HL-60/S4 treated with retinoic acid at 250 ng/mL for 4 days and 3 days (cell line): ENCODE measurements around the gene NEB.
"Not testable (repeated sequence)": the region's sequence is repeated elsewhere in the genome, so short reads cannot be mapped to it uniquely, and the experiment has no call there.

ENCODE experiments used
- in situ Hi-C: fragments of 300-500 bp; cut with MboI; formaldehyde crosslinking; loops from 2 replicates; pipeline ENCODE4 v1.7.0; 2022; ENCODE audit warnings: low sequenced_read_pairs

Gene NEB

DNA sequence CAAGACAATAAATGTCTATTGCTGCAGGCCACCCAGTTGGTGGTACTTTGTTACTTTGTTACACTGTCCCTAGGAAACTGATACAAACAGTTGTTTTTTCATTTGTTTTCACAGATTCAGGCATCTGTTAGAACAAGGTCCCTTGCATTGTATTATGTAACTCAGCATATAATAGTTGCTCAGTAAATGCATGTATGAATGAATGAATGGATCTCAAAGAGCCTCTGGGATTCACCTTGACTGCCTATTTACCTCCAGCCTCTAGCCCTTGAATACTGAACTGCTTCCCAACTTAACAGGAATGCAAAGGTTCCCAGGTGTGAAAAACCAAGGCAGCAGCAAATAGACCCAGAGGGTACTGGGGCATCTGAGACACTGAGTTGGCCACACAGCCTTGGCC is 27.4 kb upstream of the NEB start:
- in situ Hi-C loops: no loop called here

DNA sequence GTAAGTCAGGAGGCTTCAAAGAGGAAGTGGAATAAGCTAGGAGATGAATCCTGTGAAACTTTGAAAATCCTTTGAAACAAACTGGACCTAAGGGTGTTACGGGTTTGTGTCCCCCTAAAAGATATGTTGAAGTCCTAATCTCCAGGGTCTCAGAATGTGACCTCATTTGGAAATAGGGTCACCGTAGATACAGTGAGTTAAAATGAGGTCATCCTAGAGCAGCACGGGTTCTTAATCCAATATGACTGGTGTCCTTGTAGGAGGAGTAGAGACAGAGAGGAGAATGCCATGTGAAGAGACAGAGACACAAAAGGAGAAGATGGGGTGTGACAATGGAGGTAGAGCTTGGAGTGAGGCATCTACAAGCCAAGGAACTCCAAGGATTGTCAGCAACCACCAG is 26.9 kb upstream of the NEB start:
- in situ Hi-C loops: no loop called here

DNA sequence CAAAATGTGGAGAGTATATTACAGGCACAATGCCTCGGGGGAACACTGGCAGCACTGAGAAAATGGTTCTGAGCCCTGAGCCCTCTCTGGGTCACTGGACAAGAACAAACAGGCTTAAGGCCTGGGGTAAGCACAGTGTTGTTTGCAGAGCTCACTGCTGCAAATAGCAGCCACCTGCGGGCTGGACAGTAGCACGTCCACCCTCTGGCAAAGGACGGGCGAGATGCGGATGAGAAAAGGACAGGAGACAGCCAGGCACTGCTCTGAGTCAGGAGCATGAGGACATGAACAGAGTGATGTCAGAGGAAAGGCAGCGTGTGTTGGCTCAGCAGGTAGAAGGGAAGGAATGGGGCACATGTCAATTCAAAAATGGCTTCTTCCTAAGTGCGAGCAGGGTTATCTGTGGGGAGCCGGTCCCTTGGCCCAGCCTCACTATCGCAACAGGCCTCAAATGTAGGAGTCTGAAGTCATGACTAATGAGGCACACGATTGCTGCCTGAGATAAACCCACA is 25.9 kb upstream of the NEB start:
- in situ Hi-C loops: no loop called here

DNA sequence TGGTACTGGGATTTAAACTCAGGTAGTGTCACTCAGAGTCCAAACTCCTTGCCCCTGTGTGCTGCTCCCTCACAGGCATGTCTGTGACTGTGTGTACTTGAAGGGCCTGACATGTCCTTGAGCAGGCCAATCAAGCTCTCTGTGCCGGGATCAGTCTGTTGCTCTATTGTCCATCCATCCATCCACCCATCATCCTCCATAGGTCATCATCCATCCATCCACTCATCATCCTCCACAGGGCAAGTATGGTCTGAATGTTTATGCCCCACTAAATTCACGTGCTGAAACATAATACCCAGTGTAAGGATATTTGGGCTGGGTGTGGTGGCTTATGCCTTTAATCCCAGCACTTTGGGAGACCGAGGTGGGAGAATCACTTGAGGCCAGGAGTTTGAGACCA is 24.5 kb upstream of the NEB start:
- in situ Hi-C loops: no loop called here

DNA sequence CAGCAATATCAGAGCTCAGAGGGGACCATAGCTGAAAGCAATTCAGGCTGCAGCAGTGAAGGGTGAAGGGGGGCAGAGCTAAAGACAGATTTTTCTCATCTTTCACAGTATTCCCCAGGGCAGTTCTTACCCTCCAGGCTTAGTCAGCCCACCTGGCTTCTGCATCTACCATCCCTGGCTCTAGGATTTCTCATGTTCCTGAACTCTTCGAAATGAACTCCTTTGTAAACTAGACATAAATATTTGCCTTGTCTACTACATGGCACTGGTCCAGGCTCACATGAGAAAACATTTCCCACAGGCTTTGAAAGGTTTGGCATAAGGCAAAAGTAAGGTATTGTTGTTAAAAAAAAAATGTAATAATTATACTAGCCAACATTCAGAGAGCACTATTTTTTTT is 23.6 kb upstream of the NEB start:
- in situ Hi-C loops: no loop called here

DNA sequence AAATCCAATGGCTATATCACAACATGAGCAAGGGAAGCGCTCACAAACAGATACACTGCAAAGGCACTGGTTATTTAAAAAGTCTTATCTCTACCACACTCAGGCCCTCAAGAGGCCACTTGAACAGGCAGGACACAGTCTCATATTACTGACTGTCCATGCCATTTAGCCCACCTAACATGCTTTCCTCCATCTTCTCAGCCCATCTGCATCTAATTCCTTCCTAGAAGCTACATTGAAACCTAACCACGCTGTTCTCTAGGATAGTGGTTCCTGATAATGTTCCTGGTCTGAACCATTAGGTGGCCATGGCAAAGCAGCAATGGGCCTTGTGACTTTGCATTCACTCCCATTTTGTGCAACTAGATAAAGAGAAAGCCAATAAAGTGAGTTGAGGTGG is 22.5 kb upstream of the NEB start:
- in situ Hi-C loops: no loop called here

DNA sequence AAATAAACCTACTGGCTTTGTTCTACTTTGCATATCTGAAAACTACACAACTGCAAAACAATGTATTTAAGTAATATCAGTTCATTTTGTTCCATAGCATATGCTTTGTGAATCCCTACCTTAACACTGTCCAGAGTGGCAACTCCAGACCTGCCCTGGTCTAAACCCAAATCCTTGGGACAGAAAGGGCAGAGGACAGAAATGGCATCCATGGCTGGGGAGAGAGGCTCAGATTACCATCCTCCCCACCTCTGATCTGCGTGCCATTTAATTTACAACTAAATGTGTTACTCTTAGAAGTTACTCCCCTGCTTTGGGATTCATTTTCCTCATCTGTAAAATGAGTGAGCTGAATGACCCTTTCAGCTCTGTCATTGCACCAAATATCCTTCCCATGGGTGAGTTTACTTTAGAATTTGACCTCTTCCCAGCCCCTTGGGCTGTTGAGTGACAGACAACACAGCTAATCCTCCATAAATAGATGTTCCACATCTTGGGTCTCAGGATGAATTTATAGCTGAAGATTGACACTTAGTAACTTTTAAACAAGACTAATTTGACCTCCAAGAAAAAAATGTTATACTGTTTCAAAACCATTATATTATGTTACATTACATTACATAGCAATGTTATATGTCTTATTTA is 20.1 kb upstream of the NEB start:
- in situ Hi-C loops: no loop called here

DNA sequence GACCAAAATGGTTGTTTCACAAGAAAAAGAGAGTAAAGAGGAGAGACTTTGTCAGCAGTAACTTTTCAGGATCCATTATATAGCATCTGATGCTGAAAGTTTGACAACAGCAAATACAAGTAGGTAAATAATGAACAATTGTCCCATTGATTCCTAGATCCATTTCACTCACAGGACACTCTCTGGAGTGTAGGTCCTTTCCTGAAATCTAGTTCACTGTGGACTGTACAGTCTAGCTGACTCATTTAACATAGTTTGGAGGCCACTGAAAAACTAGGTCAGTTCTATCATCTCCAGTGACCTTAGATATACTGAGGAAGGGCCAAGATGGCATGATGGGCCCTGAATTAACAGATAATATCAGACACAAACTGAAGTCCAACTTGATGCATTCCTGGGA is 19.3 kb upstream of the NEB start:
- in situ Hi-C loops: no loop called here

DNA sequence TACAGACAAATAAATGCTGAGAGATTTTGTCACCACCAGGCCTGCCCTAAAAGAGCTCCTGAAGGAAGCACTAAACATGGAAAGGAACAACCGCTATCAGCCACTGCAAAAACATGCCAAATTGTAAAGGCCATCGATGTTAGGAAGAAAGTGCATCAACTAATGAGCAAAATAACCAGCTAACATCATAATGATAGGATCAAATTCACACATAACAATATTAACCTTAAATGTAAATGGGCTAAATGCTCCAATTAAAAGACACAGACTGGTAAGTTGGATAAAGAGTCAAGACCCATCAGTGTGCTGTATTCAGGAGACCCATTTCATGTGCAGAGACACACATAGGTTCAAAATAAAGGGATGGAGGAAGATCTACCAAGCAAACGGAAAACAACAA is 11.0 kb upstream of the NEB start:
- in situ Hi-C loops: not testable (repeated sequence)

DNA sequence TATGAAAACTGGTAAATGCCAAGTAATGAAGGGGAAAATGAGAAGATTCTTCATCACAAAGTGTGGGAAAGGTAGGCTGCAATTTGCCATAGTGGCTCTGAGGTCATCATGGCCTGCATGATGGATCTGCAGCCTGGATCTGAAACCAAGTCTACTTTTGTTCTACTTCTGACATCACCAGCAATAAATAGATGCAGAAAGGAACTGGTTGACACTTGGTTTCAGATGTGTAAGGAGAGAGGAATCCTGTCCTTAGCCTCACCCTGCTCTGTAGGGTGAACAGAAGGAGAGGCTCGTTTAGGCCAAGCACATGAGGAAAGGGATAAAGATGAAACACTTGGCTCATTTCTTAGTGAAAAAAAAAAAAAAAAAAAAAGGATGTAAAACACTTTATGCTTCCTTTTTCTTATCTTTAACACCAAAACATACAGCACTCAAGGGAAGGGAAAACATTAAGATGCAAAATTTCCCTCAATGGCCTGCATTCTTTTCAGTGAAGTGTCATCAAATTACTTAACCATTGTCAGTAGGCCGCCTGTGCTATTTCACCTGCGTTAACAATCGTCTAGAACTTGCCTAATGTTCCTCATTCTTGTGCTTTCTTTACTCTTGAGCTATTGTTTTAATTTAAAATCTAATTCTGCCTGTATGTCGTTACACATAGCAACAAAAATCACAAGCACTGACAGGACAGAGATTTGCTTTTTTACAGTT is 3.9 kb downstream of the NEB start:
- in situ Hi-C loops: no loop called here

DNA sequence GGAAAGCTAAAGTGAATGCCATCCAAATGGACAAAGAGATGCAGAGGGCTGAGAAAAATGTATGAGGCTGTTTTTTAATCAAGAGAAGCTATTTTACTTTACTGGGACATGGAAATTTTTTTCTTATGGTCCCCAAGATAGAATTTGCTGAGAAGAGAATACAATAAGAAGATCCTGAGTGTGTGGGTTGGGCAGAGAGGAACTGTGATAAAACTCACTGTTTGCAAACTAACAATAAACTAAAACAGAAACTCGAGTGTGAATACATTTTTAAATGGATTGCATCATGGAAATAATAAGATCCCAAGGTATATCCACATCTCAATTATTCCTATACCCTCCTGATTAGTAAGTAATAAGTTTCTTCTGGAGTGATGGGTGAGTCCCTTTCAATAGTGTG is 4.4 kb downstream of the NEB start:
- in situ Hi-C loops: no loop called here

DNA sequence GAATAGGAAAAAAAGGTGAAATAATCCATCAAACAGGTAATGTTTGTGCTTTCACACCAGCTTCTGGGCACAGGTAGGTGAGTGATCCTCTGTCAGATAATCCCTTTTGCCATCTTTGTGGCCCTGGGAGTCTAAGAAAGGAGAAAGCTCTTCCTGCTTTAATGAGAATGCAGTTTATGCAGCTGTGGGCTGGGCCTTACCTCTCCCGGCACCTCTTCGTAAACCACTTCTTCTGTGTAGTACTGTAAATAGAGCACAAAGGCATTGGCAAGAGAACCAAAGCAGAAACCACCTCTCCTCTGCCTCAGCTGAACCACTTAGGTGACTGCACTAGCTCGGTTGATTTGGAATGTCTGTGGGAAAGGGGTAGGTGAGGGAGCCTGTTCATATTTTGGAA is 4.9 kb downstream of the NEB start:
- in situ Hi-C loops: no loop called here

DNA sequence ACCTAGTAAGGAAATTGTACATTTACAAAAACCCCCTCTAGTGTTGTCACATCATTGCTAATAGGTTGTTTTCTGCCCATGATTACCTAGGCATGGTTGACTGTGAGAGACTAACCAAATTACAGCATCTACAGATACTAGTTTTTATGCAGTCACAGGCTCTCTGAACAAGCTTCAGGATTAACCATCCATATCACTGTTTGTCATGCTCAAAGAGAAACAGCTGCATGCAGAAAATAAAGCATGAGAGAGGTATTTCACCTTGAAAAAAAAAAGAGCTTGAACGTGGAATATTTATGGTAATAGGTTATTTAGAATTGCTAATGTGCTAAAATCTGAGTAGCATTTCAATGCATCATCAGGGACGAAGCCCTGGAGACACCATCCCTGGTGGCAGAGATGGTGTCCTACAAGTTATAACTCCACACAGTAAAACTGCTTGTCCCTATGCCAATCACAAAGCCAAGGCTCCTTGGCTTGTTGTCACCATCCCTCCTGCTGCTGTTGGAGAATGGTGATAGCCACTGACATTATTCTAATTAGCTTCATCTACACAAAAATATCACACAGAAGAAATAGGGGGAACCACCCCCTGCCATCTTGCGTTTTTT is 5.4 kb downstream of the NEB start:
- in situ Hi-C loops: no loop called here

DNA sequence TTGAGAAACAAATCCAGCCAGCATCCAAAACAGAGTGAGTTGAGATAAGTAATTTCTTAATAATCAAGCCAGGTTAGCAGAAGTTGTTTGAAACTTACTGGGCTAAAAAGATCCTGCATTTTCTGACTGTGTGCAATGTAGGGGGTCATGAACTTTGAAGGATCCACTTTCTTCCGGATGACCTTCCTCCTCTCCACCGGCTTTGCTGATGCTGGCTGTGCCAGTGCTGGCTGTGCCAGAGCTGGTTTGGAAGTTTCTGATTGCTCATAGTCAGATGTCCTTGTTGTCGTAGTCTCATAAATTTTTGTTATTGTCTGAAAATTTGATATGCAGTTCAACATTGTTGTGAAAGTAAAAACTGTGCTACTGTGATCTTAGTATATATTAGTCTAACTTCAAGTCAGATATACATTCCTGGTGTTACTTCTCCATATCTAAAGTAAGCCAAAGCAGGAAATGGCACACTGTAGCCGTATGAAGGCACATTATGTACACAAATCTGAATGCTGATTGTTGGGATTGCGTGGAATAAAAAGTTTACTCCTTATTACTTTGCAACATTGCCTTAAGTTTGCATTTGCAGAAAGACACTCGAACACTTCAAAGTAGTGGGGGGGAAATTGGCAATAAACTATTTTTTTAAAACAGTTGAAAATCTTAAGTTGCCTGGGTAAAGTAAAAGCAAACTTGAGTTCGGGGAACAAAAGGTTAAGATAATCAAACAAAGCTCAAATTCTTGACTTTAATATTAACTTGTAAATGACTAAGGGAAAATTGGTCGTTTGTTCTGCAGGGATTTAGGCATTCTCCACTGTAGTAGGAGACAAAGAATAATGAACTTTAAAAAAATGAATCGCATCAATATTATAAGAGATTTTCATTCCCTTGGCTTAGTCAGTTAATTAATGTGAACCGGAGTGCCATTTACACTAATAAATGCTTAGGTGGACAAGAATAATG is 6.4 kb downstream of the NEB start:
- in situ Hi-C loops: no loop called here

DNA sequence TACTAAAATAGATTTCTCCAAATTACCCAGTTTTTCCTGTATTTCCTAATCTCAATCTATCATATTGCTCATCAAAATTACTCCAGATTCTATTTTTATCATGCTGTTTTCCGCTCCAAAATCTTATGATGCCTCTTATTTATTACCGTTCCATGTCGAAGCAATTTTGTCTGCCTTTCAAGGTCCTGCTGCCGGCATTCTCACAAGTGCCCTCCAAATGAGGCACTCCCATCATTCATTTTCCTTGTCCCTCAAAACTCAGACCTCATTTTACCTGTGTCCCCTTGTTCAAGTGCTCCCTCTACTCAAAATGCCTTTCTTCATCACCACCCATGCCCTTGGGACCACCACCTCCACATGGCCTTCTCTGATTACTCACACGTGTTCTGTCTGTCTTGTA is 13.1 kb downstream of the NEB start:
- in situ Hi-C loops: no loop called here

DNA sequence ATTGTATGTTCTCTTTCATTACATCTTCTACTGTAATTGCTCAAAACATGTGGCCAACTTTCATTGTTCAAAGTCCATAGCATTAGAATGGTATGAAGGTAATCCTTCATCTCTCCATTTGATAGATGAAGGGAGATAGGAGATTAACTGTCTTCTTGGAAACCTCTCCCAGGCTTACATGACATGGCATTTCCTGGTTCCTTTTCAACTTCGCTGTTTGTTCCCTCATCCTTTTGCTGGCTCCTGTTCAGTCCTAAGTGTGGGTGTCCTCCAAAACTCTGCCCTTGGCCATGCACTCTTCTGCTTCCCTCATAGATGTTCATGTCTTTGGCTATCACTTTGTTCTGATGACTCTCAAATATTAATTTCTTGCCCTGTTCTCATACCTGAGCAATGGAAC is 13.8 kb downstream of the NEB start:
- in situ Hi-C loops: no loop called here

DNA sequence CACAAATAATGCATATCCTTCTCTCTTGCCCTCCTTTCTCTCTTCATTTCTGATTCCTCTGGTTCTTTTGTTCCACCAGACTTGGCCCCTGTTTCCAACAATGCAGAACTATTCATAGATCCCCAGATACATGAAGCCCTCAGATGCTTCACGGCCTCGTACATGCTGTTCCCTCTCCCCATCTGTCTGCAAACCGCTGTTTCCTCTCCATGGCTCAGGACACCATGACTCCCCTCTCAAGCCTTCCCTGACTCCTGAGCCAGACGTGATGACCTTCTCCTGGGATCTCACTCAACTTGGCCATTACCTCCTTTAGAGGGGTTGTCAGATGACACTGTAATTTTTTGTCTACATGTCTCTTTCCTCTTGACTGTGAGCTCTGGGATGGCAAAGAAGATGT is 15.5 kb downstream of the NEB start:
- in situ Hi-C loops: no loop called here

DNA sequence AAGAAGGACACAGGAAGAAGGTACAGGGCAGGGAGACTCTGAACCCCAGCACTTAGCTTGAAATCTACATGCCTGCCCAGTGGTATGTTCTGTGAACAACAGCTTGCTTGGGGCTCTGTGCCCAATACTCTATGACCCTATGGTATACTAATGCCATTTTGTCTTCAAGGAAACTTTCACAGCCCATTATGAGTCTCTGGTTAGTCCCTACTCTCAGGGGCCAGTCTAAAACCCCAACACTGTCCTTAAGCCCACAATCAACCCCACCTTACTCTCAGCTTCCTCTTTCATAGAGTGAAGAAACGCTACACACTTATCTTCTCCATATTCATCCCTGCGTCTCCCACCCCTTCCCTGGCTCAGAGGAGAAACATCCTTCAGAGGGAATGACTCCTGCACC is 16.0 kb downstream of the NEB start:
- in situ Hi-C loops: no loop called here

DNA sequence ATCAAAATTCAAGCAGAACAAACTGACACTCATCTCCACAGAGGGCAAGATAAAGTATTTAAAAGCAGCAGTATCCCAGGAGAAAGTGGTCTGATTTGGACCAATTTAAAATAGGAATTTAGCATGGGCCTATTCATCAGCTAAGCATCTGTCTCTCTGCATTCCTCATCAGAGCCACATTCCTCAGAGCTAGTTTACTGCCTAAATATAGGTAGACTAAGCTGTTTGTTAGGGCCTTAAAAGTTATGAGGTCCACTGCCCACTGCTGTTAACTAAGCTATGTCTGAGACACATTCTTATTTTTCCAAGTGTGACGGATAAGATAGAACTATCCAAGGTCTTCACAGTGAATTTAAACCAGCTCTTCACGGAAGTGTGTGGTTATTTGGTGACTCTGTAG is 17.6 kb downstream of the NEB start:
- in situ Hi-C loops: no loop called here

DNA sequence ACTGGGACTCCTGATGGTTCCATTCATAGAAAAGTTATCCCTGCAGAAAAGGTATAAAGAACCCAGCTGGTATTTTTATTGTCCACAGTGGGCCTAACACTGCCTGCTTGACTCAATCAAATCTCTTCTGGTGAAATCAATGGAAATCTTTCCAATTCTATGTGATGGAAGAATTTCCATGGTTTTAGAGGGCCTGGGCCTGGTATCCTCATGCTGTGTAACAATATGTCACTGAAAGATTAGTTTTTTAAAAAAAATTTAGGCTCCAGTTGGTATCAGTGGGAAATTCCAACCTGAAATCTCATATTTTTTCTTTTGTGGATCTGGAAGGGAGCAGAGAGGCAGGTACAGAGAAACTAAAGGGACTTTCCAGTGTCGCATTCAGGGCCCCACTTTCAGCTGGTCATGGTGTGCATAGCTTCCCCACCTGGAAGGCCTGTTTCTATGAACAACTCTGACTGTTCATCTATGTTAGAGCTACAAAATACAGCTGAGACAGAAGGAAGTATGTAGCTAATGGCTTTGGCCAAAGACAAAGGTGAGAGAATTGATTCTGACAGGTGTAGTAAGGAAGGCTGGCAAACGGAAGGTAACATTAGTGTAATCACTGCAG is 20.9 kb downstream of the NEB start:
- in situ Hi-C loops: no loop called here

DNA sequence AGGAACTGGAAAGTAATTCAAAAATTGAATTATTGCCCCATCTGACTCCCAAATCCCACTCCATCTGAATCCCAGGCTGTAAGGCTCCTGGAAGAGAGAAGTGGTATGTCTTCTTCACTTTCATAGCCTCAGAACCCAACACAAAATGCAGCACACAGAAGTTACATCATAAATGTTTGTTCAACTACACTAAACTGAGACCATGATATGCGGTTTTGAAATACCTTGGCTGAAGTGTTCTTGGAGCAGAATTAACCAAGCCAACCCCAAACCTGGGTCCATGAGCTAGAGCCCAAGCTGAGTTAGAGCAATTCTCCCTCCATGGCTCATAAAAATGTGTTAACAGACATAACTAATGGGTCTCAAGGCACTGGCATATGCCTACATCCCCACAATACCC is 23.3 kb downstream of the NEB start:
- in situ Hi-C loops: no loop called here
